B cell (primary cell): ENCODE measurements around the gene CDK12. TPM values are rescaled to one million over a fixed set of nuclear protein-coding genes. Genes with fewer than 3 reads are reported as not detected.

Experiments
- ATAC-seq: fragments of 200-7000 bp; cut with Tn5 transposase; one replicate; pipeline ENCODE4 v1.10.0; 2021; ENCODE audit warnings: low read depth, mild to moderate bottlenecking, moderate number of reproducible peaks, moderate library complexity
- CTCF ChIA-PET: fragments of 350-600 bp; sonication (Branson Sonifier 250); formaldehyde crosslinking; loops from one replicate; lab custom pipeline; 2021; ENCODE audit warnings: antibody characterized with exemption, inconsistent platforms; lab: Charles Lee
- POLR2A ChIA-PET: fragments of 350-600 bp; sonication (Branson Sonifier 250); formaldehyde crosslinking; loops from one replicate; lab custom pipeline; 2021; ENCODE audit warnings: antibody characterized with exemption; lab: Charles Lee
- DNase-seq: peaks from one replicate; pipeline ENCODE4 v3.0.0; 2013
- H2AFZ ChIP-seq: 2 replicates; pipeline ENCODE4 v1.6.1; 2012; ENCODE audit warnings: mild to moderate bottlenecking, low read depth, low read length; ENCODE audit not compliant: insufficient read depth, poor library complexity, severe bottlenecking
- H3K27ac ChIP-seq, 2 donors: 1 replicate in 1 of 2; 2 replicates in 1 of 2; pipeline ENCODE4 v1.5.1; 2012 to 2013; ENCODE audit warnings: low read length in 2 of 2, mild to moderate bottlenecking in 2 of 2, moderate library complexity in 1 of 2
- H3K27me3 ChIP-seq, 4 experiments: fragments of 200-600 bp in 1 of 4; sonication (generic) in 1 of 4; replicated peaks in 1 of 4; 1 replicate in 2 of 4; 2 replicates in 2 of 4; pipeline versions ENCODE4 v1.6.1 to v1.7.0; 2013 to 2016; ENCODE audit warnings: low read length in 3 of 4, mild to moderate bottlenecking in 2 of 4, mixed read lengths in 1 of 4, moderate library complexity in 1 of 4; ENCODE audit not compliant: insufficient read depth in 4 of 4, control insufficient read depth in 3 of 4; ENCODE audit errors: control extremely low read depth in 1 of 4
- H3K36me3 ChIP-seq, 2 experiments: replicated peaks in 1 of 2; 1 replicate in 1 of 2; 2 replicates in 1 of 2; pipeline versions ENCODE4 v1.6.1 to v1.7.1; 2013; ENCODE audit warnings: low read length in 1 of 2; ENCODE audit not compliant: insufficient read depth in 2 of 2, control insufficient read depth in 1 of 2; ENCODE audit errors: control extremely low read depth in 1 of 2, extremely low read depth in 1 of 2
- H3K4me1 ChIP-seq, 2 donors: fragments of 200-600 bp in 1 of 2; sonication (generic) in 1 of 2; 1 replicate in 1 of 2; 2 replicates in 1 of 2; pipeline versions ENCODE4 v1.5.1 to v1.6.1; 2013 to 2017; ENCODE audit warnings: low read length in 2 of 2; ENCODE audit not compliant: control insufficient read depth in 2 of 2, insufficient read depth in 2 of 2
- H3K4me2 ChIP-seq: replicated peaks from 2 replicates; pipeline ENCODE3; 2012; ENCODE audit warnings: mild to moderate bottlenecking, low read depth, low read length; ENCODE audit not compliant: poor library complexity, severe bottlenecking
- H3K4me3 ChIP-seq, 5 experiments: fragments of 200-600 bp in 1 of 5; sonication (generic) in 1 of 5; 1 replicate in 3 of 5; 2 replicates in 2 of 5; pipeline versions ENCODE4 v1.5.1 to v1.7.0; 2011 to 2016; ENCODE audit warnings: low read length in 4 of 5, mild to moderate bottlenecking in 4 of 5, low read depth in 2 of 5, control low read depth in 1 of 5, moderate library complexity in 1 of 5; ENCODE audit not compliant: insufficient read depth in 1 of 5; ENCODE audit errors: control extremely low read depth in 1 of 5, extremely low read depth in 1 of 5
- H3K79me2 ChIP-seq: fragments of 200-600 bp; sonication (generic); one replicate; pipeline ENCODE4 v1.6.0; 2016; ENCODE audit warnings: low read length; ENCODE audit not compliant: control insufficient read depth, insufficient read depth
- H3K9ac ChIP-seq: fragments of 200-600 bp; sonication (generic); 2 replicates; pipeline ENCODE4 v1.6.1; 2017; ENCODE audit warnings: mild to moderate bottlenecking, low read length, moderate library complexity
- H3K9me3 ChIP-seq, 3 donors: one replicate each; pipeline versions ENCODE4 v1.6.1 to v1.7.1; 2013; ENCODE audit warnings: low read length in 2 of 3; ENCODE audit not compliant: control insufficient read depth in 2 of 3, insufficient read depth in 1 of 3; ENCODE audit errors: control extremely low read depth in 1 of 3
- H4K20me1 ChIP-seq: 2 replicates; pipeline ENCODE4 v1.6.0; 2012; ENCODE audit warnings: mild to moderate bottlenecking, low read length; ENCODE audit not compliant: insufficient read depth, control insufficient read depth, poor library complexity, severe bottlenecking
- H3K27ac Mint-ChIP-seq: one replicate; pipeline ENCODE4 v1.8.0; 2021; ENCODE audit warnings: mixed read lengths
- H3K27me3 Mint-ChIP-seq: one replicate; pipeline ENCODE4 v1.8.0; 2021; ENCODE audit warnings: mixed read lengths
- H3K4me1 Mint-ChIP-seq: one replicate; pipeline ENCODE4 v1.8.0; 2021; ENCODE audit warnings: mixed read lengths
- H3K4me3 Mint-ChIP-seq: one replicate; pipeline ENCODE4 v1.8.0; 2021; ENCODE audit warnings: mixed read lengths
- H3K9me3 Mint-ChIP-seq: one replicate; pipeline ENCODE4 v1.8.0; 2022; ENCODE audit warnings: mixed read lengths; ENCODE audit not compliant: insufficient read depth
- CTCF ChIP-seq: fragments of 200-600 bp; IDR thresholded peaks from one replicate; pipeline ENCODE4 v1.8.0; 2022; ENCODE audit warnings: antibody characterized with exemption, mild to moderate bottlenecking
- EZH2 ChIP-seq: IDR thresholded peaks from 2 replicates; pipeline ENCODE4 v1.6.1; 2012; ENCODE audit warnings: borderline replicate concordance, low read depth, mild to moderate bottlenecking, moderate library complexity, low read length; ENCODE audit not compliant: insufficient read depth, poor library complexity, severe bottlenecking
- WGBS: methylation state at CpG from one replicate; pipeline ENCODE4 v1.1.5; 2013; ENCODE audit warnings: missing lambda C conversion rate; ENCODE audit not compliant: insufficient coverage; 5-methylcytosine and 5-hydroxymethylcytosine counted together
- intact Hi-C: fragments of 100-400 bp; cut with micrococcal nuclease; formaldehyde crosslinking; loops from one replicate; pipeline ENCODE4 v1.10.0; 2022
- polyA plus RNA-seq: library from polyadenylated mRNA; depleted of rRNA; stranded (reverse); fragments of >200 nt; gene quantifications from 2 replicates; pipeline ENCODE4 v1.2.3, GENCODE V29; 2012
- total RNA-seq, 2 donors: library from RNA; stranded (reverse); fragments of 120-200 nt in 1 of 2; gene quantifications; 1 replicate in 1 of 2; 2 replicates in 1 of 2; pipeline versions ENCODE4 v1.2.3 to v1.2.4, GENCODE V29; 2013 to 2022

CDK12 gene
- total and polyA plus RNA-seq, 2 donors (not counting 1 experiment from before 2014, with no cell fraction given), result 29.8 to 117 TPM

GRCh38 chr17:39527220-39527813 lies 66.0 kb downstream of the CDK12 start:
- WGBS, result 96% methylated on average over 6 of the region's 7 CpGs
- Histone ChIP-seq H3K27ac (no peak overlapping the region), H2AFZ (no peak overlapping the region), H3K4me3 (no peak overlapping the region), H4K20me1 (no peaks in the 10 kb centered on the region), H3K9me3 (no peaks in the 10 kb centered on the region), H3K36me3 (peaks cover 2 to 73% of the 10 kb centered on the region in 2 experiments), H3K79me2 (peaks cover 2% of the 10 kb centered on the region), H3K4me1 (no peaks in the 10 kb centered on the region), H3K9ac (no peak overlapping the region), H3K4me2 (no peak overlapping the region), H3K27me3 (no peaks in the 10 kb centered on the region)
- Mint-ChIP-seq H3K27ac (no peak overlapping the region), H3K4me3 (no peak overlapping the region), H3K4me1 (no peaks in the 10 kb centered on the region), H3K9me3 (no peaks in the 10 kb centered on the region), H3K27me3 (no peaks in the 10 kb centered on the region)
- intact Hi-C loops, result loop anchor here (1.0 kb wide), 1 partner anchor 96 kb away; no protein-coding TSS in a partner anchor
- TF ChIP-seq CTCF (peak; percentile 52), EZH2 (no peak)
- ChIA-PET CTCF (interaction anchor here (1.7 to 3.2 kb wide), 2 partner anchors 11 to 96 kb away, joined by 5 to 11 read pairs; no protein-coding TSS in a partner anchor), POLR2A (no interaction called here)
- peak; percentile 43 for DNase-seq
- peak; percentile 31 for ATAC-seq

- Histone ChIP-seq H3K4me3 (no peak overlapping the region), H3K27ac (no peak overlapping the region), H3K9me3 (no peaks in the 10 kb centered on the region), H3K4me1 (peaks cover 0 to 3% of the 10 kb centered on the region in 2 donors), H3K9ac (no peak overlapping the region), H3K79me2 (no peaks in the 10 kb centered on the region), H3K36me3 (peaks cover 2 to 55% of the 10 kb centered on the region in 2 experiments), H2AFZ (no peak overlapping the region), H3K27me3 (no peaks in the 10 kb centered on the region), H4K20me1 (no peaks in the 10 kb centered on the region), H3K4me2 (no peak overlapping the region)
- peaks cover 3% of the 10 kb centered on the region for H3K4me1 Mint-ChIP-seq
- POLR2A ChIA-PET, result no interaction called here
- intact Hi-C loops, result no loop called here
- CTCF ChIA-PET, result interaction anchor here (1.3 to 3.2 kb wide), 3 partner anchors 19 to 94 kb away, joined by 3 to 11 read pairs (median 4); no protein-coding TSS in a partner anchor
- no CpG with 5 or more reads among the region's 2 CpGs for WGBS
- H3K9me3 Mint-ChIP-seq, result no peaks in the 10 kb centered on the region
- H3K4me3 Mint-ChIP-seq, result no peak overlapping the region
- ATAC-seq (no peak), DNase-seq (no peak)
- H3K27ac Mint-ChIP-seq, result no peak overlapping the region
- TF ChIP-seq EZH2, result no peak
- no peak for TF ChIP-seq CTCF
- H3K27me3 Mint-ChIP-seq, result no peaks in the 10 kb centered on the region
Observed at GRCh38 chr17:39529455-39529854, 68.2 kb downstream of the CDK12 start.
